Heart right ventricle (tissue), 16 donors: ENCODE results near the gene KATNAL1. TPM values are rescaled to one million over a fixed set of nuclear protein-coding genes. Genes with fewer than 3 reads are reported as not detected.

ENCODE experiments used
- ATAC-seq, 8 donors: fragments of 200-7000 bp; cut with Tn5 transposase; one replicate each; pipeline ENCODE4 v1.9.1; 2020; ENCODE audit warnings: mild to moderate bottlenecking in 8 of 8, moderate library complexity in 8 of 8, moderate number of reproducible peaks in 1 of 8
- DNase-seq, 2 donors: peaks; one replicate each; pipeline ENCODE4 v3.0.0-alpha.2; 2020
- H3K27ac ChIP-seq, 10 donors: fragments of 200-600 bp; sonication (generic) in 2 of 10; one replicate each; pipeline versions ENCODE4 v1.5.0 to v1.8.0; 2020 to 2022; ENCODE audit warnings: mild to moderate bottlenecking in 3 of 10
- H3K27me3 ChIP-seq, 7 donors: fragments of 200-600 bp; one replicate each; pipeline ENCODE4 v1.8.0; 2021 to 2022; ENCODE audit warnings: mild to moderate bottlenecking in 2 of 7
- H3K36me3 ChIP-seq, 9 donors: fragments of 200-600 bp; sonication (generic) in 1 of 9; one replicate each; pipeline versions ENCODE4 v1.5.0 to v1.8.0; 2020 to 2022; ENCODE audit warnings: mild to moderate bottlenecking in 2 of 9
- H3K4me1 ChIP-seq, 9 donors: fragments of 200-600 bp; sonication (generic) in 1 of 9; one replicate each; pipeline versions ENCODE4 v1.5.0 to v1.8.0; 2020 to 2022; ENCODE audit warnings: mild to moderate bottlenecking in 4 of 9
- H3K4me3 ChIP-seq, 10 donors: fragments of 200-600 bp; sonication (generic) in 2 of 10; one replicate each; pipeline versions ENCODE4 v1.5.0 to v1.8.0; 2020 to 2022; ENCODE audit warnings: mild to moderate bottlenecking in 7 of 10, moderate library complexity in 2 of 10
- H3K9me3 ChIP-seq, 11 donors: fragments of 200-600 bp in 10 of 11; sonication (generic) in 2 of 11; one replicate each; pipeline versions ENCODE4 v1.5.0 to v1.8.0; 2013 to 2022; ENCODE audit warnings: mild to moderate bottlenecking in 2 of 11, control low read depth in 1 of 11, moderate library complexity in 1 of 11
- WGBS, 2 donors: extraction: QIAGEN DNeasy Blood & Tissue Kit; methylation state at CpG; one replicate each; pipeline ENCODE4 v1.1.7; 2013; ENCODE audit warnings: inconsistent platforms in 1 of 2; 5-methylcytosine and 5-hydroxymethylcytosine counted together
- intact Hi-C, 10 donors: fragments of 100-400 bp; cut with DNase I; formaldehyde crosslinking; loops; one replicate each; pipeline versions ENCODE4 v1.11.1 to v1.14.2; 2022
- polyA plus RNA-seq, 2 donors: library from polyadenylated mRNA; stranded (reverse); fragments of 200-250 nt; gene quantifications; one replicate each; pipeline ENCODE4 v1.2.3, GENCODE V29; 2013
- total RNA-seq, 10 donors: library from RNA; stranded (reverse); fragmentation: NEBNext Ultra II Directional in 3 of 10; extraction: Animal tissue kit (Norgen Biotek cat#: 25700) in 3 of 10; gene quantifications; one replicate each; pipeline versions ENCODE4 v1.2.1 to v1.2.4, GENCODE V29; 2021 to 2023
- TF ChIP-seq, protein P1 (sequence below), 9 donors: fragments of 200-600 bp; sonication (generic) in 2 of 9; IDR thresholded peaks; one replicate each; pipeline versions ENCODE4 v1.5.0 to v1.8.0; 2021 to 2022; ENCODE audit warnings: antibody characterized with exemption in 9 of 9, mild to moderate bottlenecking in 5 of 9, moderate library complexity in 1 of 9
- donor health status: Arrhythmogenic right ventricular cardiomyopathy.
- donor health status: ischemic (EF 13 %, LVEDD 7.1; RV severe dilation, severe dysfunction).
- donor health status: healthy with polysubstance abuse.
- donor health status: DM: no; HTN: yes; CAD: no.
- donor health status: DM: no; HTN: no; CAD: no.
- donor health status: ischemic (EF 25% LVEDD 6.9; RV normal size, moderate dysfunction).
- donor health status: ischemic (EF 25% LVEDD 5.7; RV mildly dilated, moderate dysfunction).
- donor health status: healthy.
- donor health status: DM: yes; HTN: yes; CAD: no.
- donor health status: Ischemic cardiomyopathy.
- donor health status: ischemic (EF 35%, LVEDD 5.7; RV mildly dilated, moderate dysfunction).
- donor health status: nonischemic (EF 11% LVEDD 7.7; RV severe dilation, severe dysfunction).
- donor health status: DM: yes; HTN: yes; CAD: no.
- donor health status: PGD.
- donor health status: ischemic (EF 29% LVEDD 5.4; RV normal size, mild dysfunction).
- donor health status: nonischemic (EF 23%, LVEDD 6.1; RV moderate dilation, normal function).

Gene KATNAL1
- total and polyA plus RNA-seq, 12 donors = 5.1 to 61.9 (median 51.9) TPM

DNA sequence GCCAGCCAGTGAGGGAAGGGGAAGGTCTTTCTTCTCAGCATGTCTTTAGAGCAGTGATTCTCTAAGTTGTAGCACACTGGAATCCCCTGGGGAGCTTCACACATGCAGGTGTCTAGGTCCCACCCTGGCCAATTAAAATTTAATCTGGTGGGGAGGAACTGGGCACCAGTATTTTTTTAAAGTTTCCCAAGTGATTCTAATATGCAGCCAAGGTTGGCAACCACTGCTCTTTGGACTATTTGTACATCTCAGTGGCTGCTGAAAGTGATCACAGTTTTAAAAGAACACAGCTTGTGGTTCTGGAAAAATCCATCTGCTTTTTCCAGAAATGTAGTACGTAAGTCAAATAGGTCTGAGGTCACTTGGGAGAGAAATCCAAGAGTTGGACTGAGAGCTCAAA lies 10.7 kb upstream of the KATNAL1 start:
- intact Hi-C loops = no loop called here
- WGBS, 2 donors = 49 to 60% methylated on average over 1 of the region's 1 CpG
- ATAC-seq (peak in 7 of 8 donors; percentile 16 to 42 (median 33)), DNase-seq (no peak)
- TF ChIP-seq, protein P1, sequence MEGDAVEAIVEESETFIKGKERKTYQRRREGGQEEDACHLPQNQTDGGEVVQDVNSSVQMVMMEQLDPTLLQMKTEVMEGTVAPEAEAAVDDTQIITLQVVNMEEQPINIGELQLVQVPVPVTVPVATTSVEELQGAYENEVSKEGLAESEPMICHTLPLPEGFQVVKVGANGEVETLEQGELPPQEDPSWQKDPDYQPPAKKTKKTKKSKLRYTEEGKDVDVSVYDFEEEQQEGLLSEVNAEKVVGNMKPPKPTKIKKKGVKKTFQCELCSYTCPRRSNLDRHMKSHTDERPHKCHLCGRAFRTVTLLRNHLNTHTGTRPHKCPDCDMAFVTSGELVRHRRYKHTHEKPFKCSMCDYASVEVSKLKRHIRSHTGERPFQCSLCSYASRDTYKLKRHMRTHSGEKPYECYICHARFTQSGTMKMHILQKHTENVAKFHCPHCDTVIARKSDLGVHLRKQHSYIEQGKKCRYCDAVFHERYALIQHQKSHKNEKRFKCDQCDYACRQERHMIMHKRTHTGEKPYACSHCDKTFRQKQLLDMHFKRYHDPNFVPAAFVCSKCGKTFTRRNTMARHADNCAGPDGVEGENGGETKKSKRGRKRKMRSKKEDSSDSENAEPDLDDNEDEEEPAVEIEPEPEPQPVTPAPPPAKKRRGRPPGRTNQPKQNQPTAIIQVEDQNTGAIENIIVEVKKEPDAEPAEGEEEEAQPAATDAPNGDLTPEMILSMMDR (IDR thresholded peaks at IDR 0.05) = no peak
- Histone ChIP-seq H3K36me3 (no peaks in the 10 kb centered on the region), H3K27ac (peak overlapping the region in 1 of 10 donors; percentile 10), H3K4me3 (no peak overlapping the region), H3K9me3 (no peaks in the 10 kb centered on the region), H3K4me1 (peaks cover 2 to 64% (median 46%) of the 10 kb centered on the region in 9 donors), H3K27me3 (no peaks in the 10 kb centered on the region)

- no peaks in the 10 kb centered on the region for H3K27me3 ChIP-seq
- H3K36me3 ChIP-seq = no peaks in the 10 kb centered on the region
- H3K4me1 ChIP-seq = peaks cover 2 to 74% (median 58%) of the 10 kb centered on the region in 9 donors
- TF ChIP-seq, protein P1 (IDR thresholded peaks at IDR 0.05) = no peak
- H3K9me3 ChIP-seq = no peaks in the 10 kb centered on the region
- H3K4me3 ChIP-seq = no peak overlapping the region
- 53 to 73% methylated on average over 2 of the region's 2 CpGs for WGBS, 2 donors
- peak overlapping the region in 4 of 10 donors; percentile 2 to 61 (median 31) for H3K27ac ChIP-seq
- DNase-seq = no peak
- intact Hi-C loops = no loop called here
- peak in 2 of 8 donors; percentile 47 to 50 for ATAC-seq
Observed at GRCh38 chr13:30314562-30314961, 7.2 kb upstream of the KATNAL1 start.

- Histone ChIP-seq H3K27ac (peak overlapping the region in 4 of 10 donors; percentile 2 to 61 (median 32)), H3K4me1 (peaks cover 2 to 69% (median 54%) of the 10 kb centered on the region in 9 donors), H3K9me3 (no peaks in the 10 kb centered on the region), H3K36me3 (no peaks in the 10 kb centered on the region), H3K4me3 (no peak overlapping the region), H3K27me3 (no peaks in the 10 kb centered on the region)
- no peak for DNase-seq
- TF ChIP-seq, protein P1 (IDR thresholded peaks at IDR 0.05) = no peak
- intact Hi-C loops = no loop called here
- ATAC-seq = no peak
- 92% methylated on average over 2 of the region's 2 CpGs for WGBS, 2 donors
Observed at GRCh38 chr13:30314069-30314468, 6.7 kb upstream of the KATNAL1 start.

DNA sequence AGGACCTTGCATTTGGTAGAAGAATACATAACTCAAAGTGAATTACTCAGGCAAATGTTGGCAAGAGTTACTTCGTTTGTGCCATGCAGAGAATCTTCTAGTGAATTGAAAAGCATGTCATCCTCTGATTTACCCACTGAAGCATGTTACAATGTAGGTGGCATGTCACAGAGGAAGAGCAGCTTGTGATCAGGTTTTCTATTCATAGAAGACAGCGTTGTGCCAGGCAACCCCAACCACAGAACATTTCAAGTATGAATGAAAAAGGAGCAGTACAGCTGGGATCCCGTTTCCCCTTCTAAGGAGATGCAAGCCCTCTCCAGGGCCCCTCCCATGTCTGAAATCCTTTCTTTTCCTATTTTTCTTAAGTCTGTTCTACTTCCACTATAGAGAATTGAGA lies 6.0 kb upstream of the KATNAL1 start:
- intact Hi-C loops = no loop called here

More for the DNA sequence above, 6.0 kb upstream of the KATNAL1 start:
- peak overlapping the region in 4 of 10 donors; percentile 9 to 61 (median 32) for H3K27ac ChIP-seq
- peak in 1 of 8 donors; percentile 47 for ATAC-seq
- 24 to 40% methylated on average over 3 of the region's 3 CpGs for WGBS, 2 donors
- TF ChIP-seq, protein P1 (IDR thresholded peaks at IDR 0.05) = no peak
- peaks cover 2 to 64% (median 49%) of the 10 kb centered on the region in 9 donors for H3K4me1 ChIP-seq
- H3K9me3 ChIP-seq = no peaks in the 10 kb centered on the region
- H3K4me3 ChIP-seq = no peak overlapping the region
- no peaks in the 10 kb centered on the region for H3K36me3 ChIP-seq
- no peak for DNase-seq
- no peaks in the 10 kb centered on the region for H3K27me3 ChIP-seq
